ENCODE results near the gene PHLDA2.

The PHLDA2 gene

GRCh38 chr11:2944530-2944929, 15.3 kb upstream of the PHLDA2 start:
- Histone ChIP-seq H3K4me1 (ENCODE audit: insufficient read depth, low read length) (no peaks in the 10 kb centered on the region), H3K79me2 (ENCODE audit: insufficient read depth, low read length) (peaks cover 2% of the 10 kb centered on the region), H3K36me3 (ENCODE audit: insufficient read depth, low read length) (peaks cover 68% of the 10 kb centered on the region), H3K9me3 (ENCODE audit: insufficient read depth, low read length, severe bottlenecking) (peaks cover 11% of the 10 kb centered on the region), H3K27me3 (ENCODE audit: insufficient read depth, low read length, poor library complexity) (no peaks in the 10 kb centered on the region), H3K4me3 (ENCODE audit: low read depth in 1 of 2, low read length in 2 of 2) (no peak overlapping the region), H3K4me2 (ENCODE audit: insufficient read depth, low read length) (no peak overlapping the region), H4K20me1 (ENCODE audit: insufficient read depth, low read length) (peaks cover 34% of the 10 kb centered on the region), H3K9ac (ENCODE audit: low read depth, low read length) (no peak overlapping the region), H2AFZ (ENCODE audit: low read depth, low read length) (no peak overlapping the region), H3K27ac (ENCODE audit: low read length) (no peak overlapping the region)
- TF ChIP-seq EZH2 (IDR thresholded peaks at IDR 0.05; ENCODE audit: borderline replicate concordance, low read depth, low read length, severe bottlenecking), result no peak
- TF ChIP-seq CTCF (IDR thresholded peaks at IDR 0.05; ENCODE audit: borderline replicate concordance, extremely low read depth, low read length, poor library complexity, severe bottlenecking), result no peak
- ATAC-seq (ENCODE audit: insufficient read depth, low read depth), result no peak
- DNase-seq, result no peak

- Histone ChIP-seq H4K20me1 (ENCODE audit: insufficient read depth, low read length) (peaks cover 31% of the 10 kb centered on the region), H3K9ac (ENCODE audit: low read depth, low read length) (no peak overlapping the region), H3K27me3 (ENCODE audit: insufficient read depth, low read length, poor library complexity) (no peaks in the 10 kb centered on the region), H3K36me3 (ENCODE audit: insufficient read depth, low read length) (peaks cover 60% of the 10 kb centered on the region), H3K9me3 (ENCODE audit: insufficient read depth, low read length, severe bottlenecking) (peaks cover 18% of the 10 kb centered on the region), H3K4me2 (ENCODE audit: insufficient read depth, low read length) (no peak overlapping the region), H3K79me2 (ENCODE audit: insufficient read depth, low read length) (peaks cover under 1% of the 10 kb centered on the region), H3K4me1 (ENCODE audit: insufficient read depth, low read length) (no peaks in the 10 kb centered on the region), H3K4me3 (ENCODE audit: low read depth in 1 of 2, low read length in 2 of 2) (no peak overlapping the region), H2AFZ (ENCODE audit: low read depth, low read length) (no peak overlapping the region), H3K27ac (ENCODE audit: low read length) (no peak overlapping the region)
- ATAC-seq (ENCODE audit: insufficient read depth, low read depth) (no peak), DNase-seq (no peak)
- TF ChIP-seq EZH2 (IDR thresholded peaks at IDR 0.05; ENCODE audit: borderline replicate concordance, low read depth, low read length, severe bottlenecking) (no peak), CTCF (IDR thresholded peaks at IDR 0.05; ENCODE audit: borderline replicate concordance, extremely low read depth, low read length, poor library complexity, severe bottlenecking) (no peak)
These were observed 14.5 kb upstream of the PHLDA2 start for GRCh38 chr11:2943711-2944118.

- Histone ChIP-seq H3K79me2 (ENCODE audit: insufficient read depth, low read length) (no peaks in the 10 kb centered on the region; the same call in 1 of the 2 replicates), H3K27me3 (ENCODE audit: insufficient read depth, low read length, poor library complexity) (no peaks in the 10 kb centered on the region), H3K36me3 (ENCODE audit: insufficient read depth, low read length) (peaks cover 54% of the 10 kb centered on the region), H4K20me1 (ENCODE audit: insufficient read depth, low read length) (peaks cover 24% of the 10 kb centered on the region), H3K4me2 (ENCODE audit: insufficient read depth, low read length) (no peak overlapping the region), H2AFZ (ENCODE audit: low read depth, low read length) (no peak overlapping the region), H3K27ac (ENCODE audit: low read length) (no peak overlapping the region), H3K9me3 (ENCODE audit: insufficient read depth, low read length, severe bottlenecking) (peaks cover 24% of the 10 kb centered on the region), H3K4me3 (ENCODE audit: low read depth in 1 of 2, low read length in 2 of 2) (no peak overlapping the region), H3K4me1 (ENCODE audit: insufficient read depth, low read length) (no peaks in the 10 kb centered on the region), H3K9ac (ENCODE audit: low read depth, low read length) (no peak overlapping the region)
- no peak for TF ChIP-seq EZH2 (IDR thresholded peaks at IDR 0.05; ENCODE audit: borderline replicate concordance, low read depth, low read length, severe bottlenecking)
- no peak for DNase-seq
- ATAC-seq (ENCODE audit: insufficient read depth, low read depth), result no peak
These were observed 13.9 kb upstream of the PHLDA2 start for GRCh38 chr11:2942872-2943710.

- Histone ChIP-seq H3K4me3 (ENCODE audit: low read depth in 1 of 2, low read length in 2 of 2) (no peak overlapping the region), H3K27ac (ENCODE audit: low read length) (no peak overlapping the region), H3K27me3 (ENCODE audit: insufficient read depth, low read length, poor library complexity) (no peaks in the 10 kb centered on the region), H3K9me3 (ENCODE audit: insufficient read depth, low read length, severe bottlenecking) (peaks cover 31% of the 10 kb centered on the region), H3K36me3 (ENCODE audit: insufficient read depth, low read length) (peaks cover 47% of the 10 kb centered on the region), H3K4me2 (ENCODE audit: insufficient read depth, low read length) (no peak overlapping the region), H2AFZ (ENCODE audit: low read depth, low read length) (no peak overlapping the region), H3K4me1 (ENCODE audit: insufficient read depth, low read length) (no peaks in the 10 kb centered on the region), H4K20me1 (ENCODE audit: insufficient read depth, low read length) (peaks cover 20% of the 10 kb centered on the region), H3K9ac (ENCODE audit: low read depth, low read length) (no peak overlapping the region), H3K79me2 (ENCODE audit: insufficient read depth, low read length) (no peaks in the 10 kb centered on the region; the same call in 1 of the 2 replicates)
- no peak for TF ChIP-seq EZH2 (IDR thresholded peaks at IDR 0.05; ENCODE audit: borderline replicate concordance, low read depth, low read length, severe bottlenecking)
- TF ChIP-seq CTCF (IDR thresholded peaks at IDR 0.05; ENCODE audit: borderline replicate concordance, extremely low read depth, low read length, poor library complexity, severe bottlenecking), result no peak
- DNase-seq (no peak), ATAC-seq (ENCODE audit: insufficient read depth, low read depth) (no peak)
These were observed 13.2 kb upstream of the PHLDA2 start for GRCh38 chr11:2942447-2942846.

Data from DND-41 (cell line).